PC-3 (cell line): Measurements from ENCODE around the gene RERE. TPM values are rescaled to one million over a fixed set of nuclear protein-coding genes. Genes with fewer than 3 reads are reported as not detected.

Experiments
- ATAC-seq: fragments of 200-7000 bp; cut with Tn5 transposase; 2 replicates; pipeline ENCODE4 v1.9.1; 2020; ENCODE audit warnings: mild to moderate bottlenecking, moderate library complexity
- BruUV-seq: library from RNA; stranded (reverse); fragments of 400-500 nt; replicated peaks from 2 replicates; lab custom pipeline; 2021; lab: Mats Ljungman, UMichigan
- CTCF ChIA-PET: fragments of 300-600 bp; sonication (Branson Sonifier 250); formaldehyde crosslinking; loops from one replicate; lab custom pipeline; 2022; ENCODE audit warnings: antibody characterized with exemption; lab: Charles Lee
- POLR2A ChIA-PET: fragments of 300-600 bp; sonication (Branson Sonifier 250); formaldehyde crosslinking; loops from one replicate; lab custom pipeline; 2022; ENCODE audit warnings: antibody characterized with exemption; ENCODE audit not compliant: unreplicated experiment; lab: Charles Lee
- DNase-seq: peaks from one replicate; pipeline ENCODE4 v3.0.0-alpha.2; 2015
- H2AFZ ChIP-seq: fragments of 300-600 bp; sonication (generic); 2 replicates; pipeline ENCODE4 v1.6.0; 2016; ENCODE audit warnings: antibody characterized with exemption, low read length
- H3F3A ChIP-seq: fragments of 300-600 bp; sonication (generic); one replicate; pipeline ENCODE4 v1.6.0; 2017; ENCODE audit warnings: antibody characterized with exemption, low read length, control low read depth, mild to moderate bottlenecking; ENCODE audit not compliant: unreplicated experiment
- H3K27ac ChIP-seq: fragments of 300-600 bp; sonication (generic); 2 replicates; pipeline ENCODE4 v1.5.1; 2016; ENCODE audit warnings: mild to moderate bottlenecking, low read length
- H3K27me3 ChIP-seq: fragments of 300-600 bp; sonication (generic); 2 replicates; pipeline ENCODE4 v1.6.1; 2016; ENCODE audit warnings: low read length, mixed read lengths
- H3K36me3 ChIP-seq: fragments of 300-600 bp; sonication (generic); 2 replicates; pipeline ENCODE4 v1.6.1; 2016; ENCODE audit warnings: low read depth, mixed run types, low read length, mixed read lengths
- H3K4me1 ChIP-seq: fragments of 300-600 bp; sonication (generic); 2 replicates; pipeline ENCODE4 v1.5.1; 2016; ENCODE audit warnings: low read length; ENCODE audit not compliant: insufficient read depth
- H3K4me2 ChIP-seq: fragments of 300-600 bp; sonication (generic); 2 replicates; pipeline ENCODE4 v1.6.0; 2016; ENCODE audit warnings: low read length
- H3K4me3 ChIP-seq: fragments of 300-600 bp; sonication (generic); 2 replicates; pipeline ENCODE4 v1.5.1; 2016; ENCODE audit warnings: mild to moderate bottlenecking, low read length, mixed read lengths
- H3K79me2 ChIP-seq: fragments of 300-600 bp; sonication (generic); 2 replicates; pipeline ENCODE4 v1.6.1; 2017; ENCODE audit warnings: low read length, mixed read lengths
- H3K9ac ChIP-seq: fragments of 300-600 bp; sonication (generic); 2 replicates; pipeline ENCODE4 v1.6.0; 2016; ENCODE audit warnings: mild to moderate bottlenecking, low read length
- H3K9me2 ChIP-seq: fragments of 300-600 bp; sonication (generic); replicated peaks from 2 replicates; pipeline ENCODE4 v1.6.1; 2016; ENCODE audit warnings: mixed run types, low read length, mixed read lengths
- H3K9me3 ChIP-seq: fragments of 300-600 bp; sonication (generic); 2 replicates; pipeline ENCODE4 v1.6.1; 2016; ENCODE audit warnings: low read length, mixed read lengths
- H4K20me1 ChIP-seq: fragments of 300-600 bp; sonication (generic); 2 replicates; pipeline ENCODE4 v1.6.1; 2016; ENCODE audit warnings: low read length, mixed read lengths
- CTCF ChIP-seq: fragments of 300-600 bp; sonication (generic); conservative IDR thresholded peaks from 2 replicates; pipeline ENCODE4 v1.5.1; 2017; ENCODE audit warnings: antibody characterized with exemption, low read depth, mild to moderate bottlenecking, low read length
- EZH2 ChIP-seq: fragments of 300-600 bp; sonication (generic); IDR thresholded peaks from one replicate; pipeline ENCODE4 v1.6.1; 2017; ENCODE audit warnings: antibody characterized with exemption, mild to moderate bottlenecking, low read length; ENCODE audit not compliant: unreplicated experiment
- EZH2phosphoT487 ChIP-seq: fragments of 300-600 bp; sonication (generic); IDR thresholded peaks from 2 replicates; pipeline ENCODE4 v1.6.1; 2018; ENCODE audit warnings: mild to moderate bottlenecking, antibody characterized with exemption, low read length, borderline replicate concordance
- intact Hi-C: fragments of 100-400 bp; cut with micrococcal nuclease; formaldehyde crosslinking; loops from 2 replicates; pipeline ENCODE4 v1.9.0; 2023
- total RNA-seq: library from RNA; depleted of rRNA; stranded (reverse); fragments of >200 nt; gene quantifications from 2 replicates; pipeline ENCODE4 v1.2.3, GENCODE V29; 2014

RERE gene
- total RNA-seq, 1 experiment from 2014 or later: 24.2 TPM

DNA sequence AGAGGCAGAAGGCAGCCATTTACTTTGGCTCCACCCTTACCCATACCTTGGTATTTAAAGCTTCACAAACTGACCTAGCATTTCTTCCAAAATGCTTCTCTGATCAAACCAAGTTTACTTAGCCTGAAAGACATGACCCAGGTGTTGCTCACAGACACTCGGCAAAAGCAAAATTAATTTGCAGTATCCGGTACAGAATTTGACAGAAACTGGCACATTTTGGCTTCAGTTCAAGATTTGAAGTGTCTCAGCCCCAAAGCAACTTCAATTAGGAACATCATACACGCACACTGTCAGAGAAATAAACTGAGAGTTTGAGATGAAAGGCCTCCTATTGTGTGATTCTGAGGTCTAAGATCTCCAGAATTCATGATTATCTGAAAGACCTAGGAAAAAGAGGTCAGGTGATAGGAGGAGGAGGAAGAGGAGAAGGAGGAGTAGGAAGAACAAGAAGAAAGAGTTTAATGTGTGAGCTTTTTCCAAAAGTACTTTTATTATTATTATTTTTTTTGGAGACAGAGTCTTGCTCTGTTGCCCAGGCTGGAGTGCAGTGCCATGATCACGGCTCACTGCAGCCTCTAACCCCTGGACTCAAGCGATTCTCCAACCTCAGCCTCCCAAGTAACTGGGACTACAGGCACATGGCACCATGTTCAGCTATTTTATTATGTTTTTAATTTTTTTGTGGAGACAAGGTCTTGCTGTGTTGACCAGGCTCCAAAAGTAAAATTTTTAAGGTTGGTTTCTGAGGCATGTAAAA, 355.9 kb downstream of the RERE start:
- H3K4me3 ChIP-seq: no peak overlapping the region
- H3K36me3 ChIP-seq: 0 out of 2 replicates have a peak, but pooled peaks cover 4% of the 10 kb centered on the region
- no peaks in the 10 kb centered on the region for H3K79me2 ChIP-seq
- H3K9me3 ChIP-seq: no peaks in the 10 kb centered on the region
- no peaks in the 10 kb centered on the region for H3F3A ChIP-seq
- ATAC-seq: no peak
- no peak for DNase-seq
- H3K27me3 ChIP-seq: no peaks in the 10 kb centered on the region
- BruUV-seq: no TSS peak
- H3K9ac ChIP-seq: no peak overlapping the region
- no peaks in the 10 kb centered on the region for H3K9me2 ChIP-seq
- H2AFZ ChIP-seq: no peak overlapping the region
- H3K4me2 ChIP-seq: no peak overlapping the region
- H3K27ac ChIP-seq: no peak overlapping the region
- CTCF ChIA-PET: no interaction called here
- POLR2A ChIA-PET: interaction anchor here (0.5 to 0.6 kb wide), 2 partner anchors 30 to 682 kb away, joined by 4 to 25 read pairs; no protein-coding TSS in a partner anchor
- no peaks in the 10 kb centered on the region for H4K20me1 ChIP-seq
- intact Hi-C loops: no loop called here
- H3K4me1 ChIP-seq: peaks cover 13% of the 10 kb centered on the region
- TF ChIP-seq CTCF (no peak), EZH2 (no peak), EZH2phosphoT487 (no peak)

DNA sequence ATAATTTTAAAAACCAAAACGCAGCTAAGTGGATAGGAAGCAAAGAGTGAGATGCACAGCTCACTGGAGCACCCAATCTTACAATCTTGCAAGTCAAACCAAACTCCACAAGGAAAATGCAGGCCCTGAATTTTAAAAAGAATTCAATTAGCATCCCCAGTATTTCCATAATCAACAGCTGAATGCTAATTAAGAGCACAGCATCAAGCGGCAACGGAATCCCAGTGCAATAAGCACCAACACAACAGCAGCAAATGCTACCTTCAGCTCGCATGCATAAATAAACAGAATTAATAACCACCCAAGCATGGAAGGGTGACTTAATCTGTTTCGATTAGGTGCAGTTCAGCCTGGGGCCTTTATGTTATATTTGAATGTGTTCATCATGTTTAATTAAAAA, 356.7 kb downstream of the RERE start:
- DNase-seq (no peak), ATAC-seq (no peak)
- Histone ChIP-seq H3K9me2 (no peaks in the 10 kb centered on the region), H3K4me1 (peaks cover 21% of the 10 kb centered on the region), H3F3A (no peaks in the 10 kb centered on the region), H3K36me3 (0 out of 2 replicates have a peak, but pooled peaks cover 4% of the 10 kb centered on the region), H3K79me2 (no peaks in the 10 kb centered on the region), H3K27ac (no peak overlapping the region), H3K4me2 (no peak overlapping the region), H2AFZ (no peak overlapping the region), H3K9ac (no peak overlapping the region), H4K20me1 (no peaks in the 10 kb centered on the region), H3K9me3 (no peaks in the 10 kb centered on the region), H3K27me3 (no peaks in the 10 kb centered on the region), H3K4me3 (no peak overlapping the region)
- intact Hi-C loops: no loop called here
- BruUV-seq: no TSS peak
- TF ChIP-seq EZH2phosphoT487 (no peak), CTCF (no peak)
- POLR2A ChIA-PET: no interaction called here
- CTCF ChIA-PET: no interaction called here

DNA sequence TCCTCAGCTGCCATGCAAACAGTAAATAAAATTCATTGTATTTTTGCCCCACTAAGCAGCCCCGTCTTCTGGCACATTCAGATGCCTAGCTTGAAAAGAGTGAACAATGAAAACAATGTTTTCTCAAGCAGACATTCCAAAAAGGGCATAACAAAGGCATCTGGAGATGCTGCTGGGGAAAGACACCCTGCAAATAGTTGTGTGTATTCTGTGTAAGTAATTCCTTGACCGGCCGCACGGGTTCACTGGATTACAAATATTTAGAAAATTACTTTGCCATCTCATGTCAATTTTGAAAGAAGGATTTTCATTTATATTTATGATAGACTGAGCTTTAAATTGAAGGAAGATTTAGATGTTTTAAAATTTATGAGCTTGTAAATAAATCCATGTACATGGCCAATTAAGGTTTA, 357.3 kb downstream of the RERE start:
- no peaks in the 10 kb centered on the region for H3F3A ChIP-seq
- no peak for DNase-seq
- POLR2A ChIA-PET: no interaction called here
- H3K9me3 ChIP-seq: no peaks in the 10 kb centered on the region
- H3K9ac ChIP-seq: no peak overlapping the region
- no peak overlapping the region for H3K4me3 ChIP-seq
- no peak overlapping the region for H3K4me2 ChIP-seq
- intact Hi-C loops: no loop called here
- no TSS peak for BruUV-seq
- no peaks in the 10 kb centered on the region for H3K79me2 ChIP-seq
- no peak for ATAC-seq
- no peak overlapping the region for H3K27ac ChIP-seq
- H3K4me1 ChIP-seq: peaks cover 22% of the 10 kb centered on the region
- no peaks in the 10 kb centered on the region for H3K9me2 ChIP-seq
- H2AFZ ChIP-seq: no peak overlapping the region
- CTCF ChIA-PET: interaction anchor here (0.6 kb wide), 1 partner anchor 9 kb away, joined by 3 read pairs; no protein-coding TSS in a partner anchor
- H4K20me1 ChIP-seq: no peaks in the 10 kb centered on the region
- no peaks in the 10 kb centered on the region for H3K27me3 ChIP-seq
- H3K36me3 ChIP-seq: 0 out of 2 replicates have a peak, but pooled peaks cover 4% of the 10 kb centered on the region
- no peak for TF ChIP-seq EZH2phosphoT487
- TF ChIP-seq CTCF: no peak
- no peak for TF ChIP-seq EZH2
